Measurements from ENCODE around the gene WDR77.

WDR77 gene

DNA sequence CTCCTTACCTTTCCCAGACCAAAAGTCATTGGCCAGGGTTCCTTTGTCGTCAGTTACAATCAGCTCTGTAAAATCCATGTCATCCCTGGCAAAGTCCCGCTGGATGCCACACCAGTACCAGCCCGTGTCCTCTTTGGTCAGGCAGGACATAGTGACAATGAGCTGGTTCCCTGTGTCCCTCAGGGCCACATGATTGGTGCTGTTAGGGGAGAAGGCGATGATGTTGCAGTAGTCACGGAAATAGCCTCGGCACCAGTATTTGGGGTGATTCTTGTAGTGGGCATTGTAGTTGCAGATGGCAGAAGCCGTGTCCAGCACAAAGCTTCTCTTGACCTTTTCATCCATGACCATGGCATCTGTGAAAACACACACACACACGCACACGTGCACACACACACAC lies 39.6 kb upstream of the WDR77 start:
- DNase-seq (ENCODE audit: low read depth): no peak
- TF ChIP-seq, protein P1, sequence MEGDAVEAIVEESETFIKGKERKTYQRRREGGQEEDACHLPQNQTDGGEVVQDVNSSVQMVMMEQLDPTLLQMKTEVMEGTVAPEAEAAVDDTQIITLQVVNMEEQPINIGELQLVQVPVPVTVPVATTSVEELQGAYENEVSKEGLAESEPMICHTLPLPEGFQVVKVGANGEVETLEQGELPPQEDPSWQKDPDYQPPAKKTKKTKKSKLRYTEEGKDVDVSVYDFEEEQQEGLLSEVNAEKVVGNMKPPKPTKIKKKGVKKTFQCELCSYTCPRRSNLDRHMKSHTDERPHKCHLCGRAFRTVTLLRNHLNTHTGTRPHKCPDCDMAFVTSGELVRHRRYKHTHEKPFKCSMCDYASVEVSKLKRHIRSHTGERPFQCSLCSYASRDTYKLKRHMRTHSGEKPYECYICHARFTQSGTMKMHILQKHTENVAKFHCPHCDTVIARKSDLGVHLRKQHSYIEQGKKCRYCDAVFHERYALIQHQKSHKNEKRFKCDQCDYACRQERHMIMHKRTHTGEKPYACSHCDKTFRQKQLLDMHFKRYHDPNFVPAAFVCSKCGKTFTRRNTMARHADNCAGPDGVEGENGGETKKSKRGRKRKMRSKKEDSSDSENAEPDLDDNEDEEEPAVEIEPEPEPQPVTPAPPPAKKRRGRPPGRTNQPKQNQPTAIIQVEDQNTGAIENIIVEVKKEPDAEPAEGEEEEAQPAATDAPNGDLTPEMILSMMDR (IDR thresholded peaks at IDR 0.05; ENCODE audit: insufficient read depth, low read depth, low read length, missing control alignments): no peak
- H3K4me3 ChIP-seq (ENCODE audit: low read depth, low read length): no peak overlapping the region

DNA sequence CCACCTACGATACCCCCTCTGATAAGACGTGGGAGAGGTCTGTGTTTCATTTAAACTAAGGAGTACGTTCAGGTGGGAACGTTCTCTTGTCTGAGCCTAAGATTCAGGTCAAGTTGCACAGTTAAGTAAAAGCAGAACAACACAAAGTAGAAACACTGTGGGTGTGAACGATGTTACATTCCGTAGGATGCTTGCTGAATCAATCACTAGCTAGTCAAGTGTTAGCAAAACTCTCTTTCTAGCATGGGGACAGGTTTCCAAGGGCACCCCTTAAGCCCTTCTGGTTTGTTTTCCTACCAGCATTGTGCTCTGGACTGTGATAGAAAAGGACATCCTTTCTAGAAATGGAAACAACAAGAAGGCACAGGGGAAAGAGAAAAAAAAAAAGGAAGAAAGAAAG lies 38.1 kb upstream of the WDR77 start:
- DNase-seq (ENCODE audit: low read depth): no peak
- no peak overlapping the region for H3K4me3 ChIP-seq (ENCODE audit: low read depth, low read length)
- TF ChIP-seq, protein P1 (IDR thresholded peaks at IDR 0.05; ENCODE audit: insufficient read depth, low read depth, low read length, missing control alignments): no peak

DNA sequence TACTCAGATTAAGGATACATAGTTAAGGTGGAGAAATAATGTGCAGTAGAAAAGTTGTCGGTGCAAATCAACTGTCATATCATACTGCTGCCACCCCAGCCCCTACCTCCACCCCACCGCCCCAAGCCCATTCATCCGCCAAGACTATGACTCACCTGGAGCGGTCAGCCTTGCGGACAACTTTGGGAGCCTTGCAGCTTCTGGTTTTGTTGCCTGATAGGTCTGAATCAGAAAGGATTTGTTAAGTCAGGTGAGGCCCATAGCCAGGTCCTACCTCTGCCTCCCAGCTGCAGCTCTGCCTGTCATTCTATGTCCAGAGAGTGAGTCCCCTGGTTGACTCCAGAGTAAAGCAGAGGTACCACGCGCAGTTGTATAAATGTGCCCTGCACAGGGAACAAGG lies 37.4 kb upstream of the WDR77 start:
- DNase-seq (ENCODE audit: low read depth): no peak
- no peak overlapping the region for H3K4me3 ChIP-seq (ENCODE audit: low read depth, low read length)
- TF ChIP-seq, protein P1 (IDR thresholded peaks at IDR 0.05; ENCODE audit: insufficient read depth, low read depth, low read length, missing control alignments): no peak

DNA sequence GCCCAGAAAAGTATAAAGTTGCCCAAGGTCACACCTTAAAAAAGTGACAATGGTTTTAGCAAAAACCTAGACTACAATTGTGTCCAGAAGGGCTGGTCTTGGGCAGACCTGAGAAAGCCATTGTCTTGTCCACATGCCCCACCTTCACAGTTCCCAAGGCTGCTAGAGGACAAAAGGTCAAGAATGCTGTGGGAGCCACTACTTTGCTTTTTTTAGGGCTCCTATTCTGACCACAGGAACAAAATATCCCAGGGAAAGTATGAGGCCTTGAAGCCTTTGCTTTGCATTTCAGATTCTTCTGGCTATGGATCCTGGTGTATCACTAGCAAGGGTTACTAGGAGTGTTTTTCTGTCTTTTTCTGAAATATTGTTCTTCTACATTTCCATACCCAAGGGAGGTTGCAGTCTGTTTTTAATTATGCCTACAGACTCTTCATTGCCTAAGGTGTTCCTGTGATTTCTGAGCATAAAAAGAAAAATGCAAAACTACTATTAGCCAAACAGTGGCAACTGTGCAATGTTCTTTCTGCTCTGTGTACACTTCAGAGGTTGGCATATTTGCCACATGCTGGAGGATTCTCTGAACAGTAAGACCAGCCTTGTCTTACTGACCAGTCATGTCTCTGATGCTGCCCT lies 35.5 kb upstream of the WDR77 start:
- H3K4me3 ChIP-seq (ENCODE audit: low read depth, low read length): no peak overlapping the region
- DNase-seq (ENCODE audit: low read depth): no peak
- TF ChIP-seq, protein P1 (IDR thresholded peaks at IDR 0.05; ENCODE audit: insufficient read depth, low read depth, low read length, missing control alignments): no peak

DNA sequence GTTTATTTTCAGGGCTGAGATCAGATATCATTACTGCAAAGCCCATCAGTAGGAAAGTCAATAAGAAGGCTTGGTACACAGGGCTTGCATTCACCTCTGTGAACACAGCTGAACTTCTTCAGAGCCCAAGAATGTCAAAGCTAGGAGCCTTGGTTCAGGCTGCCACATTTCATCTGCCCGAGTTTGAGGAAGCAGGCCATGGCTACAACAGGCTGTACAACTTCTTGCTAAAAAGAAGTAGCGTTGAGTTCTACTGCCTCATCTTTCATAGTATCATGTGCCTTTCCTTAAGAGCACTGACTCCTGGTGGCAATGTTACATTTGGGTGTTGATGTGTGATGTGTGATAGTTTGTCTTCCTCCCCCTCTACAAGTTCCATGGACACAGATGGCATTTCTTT lies 34.8 kb upstream of the WDR77 start:
- DNase-seq (ENCODE audit: low read depth): no peak
- TF ChIP-seq, protein P1 (IDR thresholded peaks at IDR 0.05; ENCODE audit: insufficient read depth, low read depth, low read length, missing control alignments): no peak
- H3K4me3 ChIP-seq (ENCODE audit: low read depth, low read length): no peak overlapping the region

DNA sequence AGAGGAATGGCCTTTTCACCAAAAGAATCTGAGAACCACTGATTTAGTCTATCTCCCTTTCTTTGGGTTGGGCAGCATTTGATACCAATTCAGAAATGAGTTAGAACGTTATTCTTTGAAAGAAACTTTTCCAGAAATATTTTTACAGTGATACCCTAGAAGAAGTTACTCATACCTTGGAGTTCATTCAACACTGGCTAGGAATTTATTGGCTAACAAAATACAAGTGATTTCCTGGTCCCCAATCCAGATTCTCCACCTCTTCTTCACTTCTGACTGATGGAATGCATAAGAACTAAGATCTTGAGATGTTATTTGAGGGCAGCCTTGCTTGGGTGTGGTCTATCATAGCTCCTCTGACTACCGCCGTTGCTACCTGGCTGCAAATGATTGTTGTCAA lies 34.1 kb upstream of the WDR77 start:
- DNase-seq (ENCODE audit: low read depth): no peak
- TF ChIP-seq, protein P1 (IDR thresholded peaks at IDR 0.05; ENCODE audit: insufficient read depth, low read depth, low read length, missing control alignments): no peak
- H3K4me3 ChIP-seq (ENCODE audit: low read depth, low read length): no peak overlapping the region

Measured in GM12865 (cell line).